PFSK-1 (cell line): ENCODE data around the gene MED27.

ENCODE experiments used
- FOXP2 ChIP-seq: optimal IDR thresholded peaks from 2 replicates; pipeline ENCODE3; 2011; ENCODE audit warnings: borderline replicate concordance, control low read depth, inconsistent platforms; ENCODE audit not compliant: insufficient read depth; ENCODE audit errors: extremely low read length, extremely low read depth
- POLR2AphosphoS5 ChIP-seq: IDR thresholded peaks from 2 replicates; pipeline ENCODE4 v1.6.1; 2012; ENCODE audit warnings: low read depth, mild to moderate bottlenecking, control low read depth, low read length, moderate library complexity
- REST ChIP-seq, 2 experiments: IDR thresholded peaks; 2 replicates each; pipeline versions ENCODE4 v1.6.1 to v1.8.0; 2011 to 2012; ENCODE audit warnings: low read depth in 2 of 2, low read length in 2 of 2, control low read depth in 1 of 2, inconsistent platforms in 1 of 2, mild to moderate bottlenecking in 1 of 2, moderate library complexity in 1 of 2; ENCODE audit not compliant: insufficient read depth in 1 of 2
- SIN3A ChIP-seq: IDR thresholded peaks from 2 replicates; pipeline ENCODE4 v1.6.1; 2012; ENCODE audit warnings: mild to moderate bottlenecking, low read length, moderate library complexity, borderline replicate concordance; ENCODE audit not compliant: insufficient read depth
- TAF1 ChIP-seq: IDR thresholded peaks from 2 replicates; pipeline ENCODE4 v1.6.1; 2012; ENCODE audit warnings: low read length, control low read depth, borderline replicate concordance; ENCODE audit not compliant: insufficient read depth

GRCh38 chr9:131942146-131942720 lies 137.4 kb downstream of the MED27 start:
- no peak for TF ChIP-seq REST (IDR thresholded peaks at IDR 0.05; ENCODE audit: insufficient read depth in 1 of 2, low read depth in 2 of 2, low read length in 2 of 2)
- TF ChIP-seq TAF1: no peak
- TF ChIP-seq POLR2AphosphoS5: no peak
- no peak for TF ChIP-seq SIN3A
- no peak for TF ChIP-seq FOXP2
